Memory B cell (primary cell): ENCODE data around the gene CEACAM16.
A peak's percentile ranks its signal among the peaks of the same experiment; 100 is the strongest.

Experiments used
- ATAC-seq: fragments of 150-1000 bp; cut with Tn5 transposase; 2 replicates; pipeline ENCODE4 v1.10.0; 2021; ENCODE audit warnings: low read depth, mild to moderate bottlenecking, moderate library complexity
- DNase-seq, 2 donors: peaks; one replicate each; pipeline ENCODE4 v3.0.0; 2022; ENCODE audit warnings: low spot score in 2 of 2
- H3K27ac Mint-ChIP-seq: one replicate; pipeline ENCODE4 v1.8.0; 2022; ENCODE audit warnings: mild to moderate bottlenecking, moderate library complexity, mixed read lengths
- H3K27me3 Mint-ChIP-seq: one replicate; pipeline ENCODE4 v1.8.0; 2022; ENCODE audit warnings: mixed read lengths
- H3K36me3 Mint-ChIP-seq: one replicate; pipeline ENCODE4 v1.8.0; 2022; ENCODE audit warnings: mild to moderate bottlenecking, mixed read lengths
- H3K4me1 Mint-ChIP-seq: one replicate; pipeline ENCODE4 v1.8.0; 2022; ENCODE audit warnings: mixed read lengths
- H3K4me3 Mint-ChIP-seq: one replicate; pipeline ENCODE4 v1.8.0; 2022; ENCODE audit warnings: mild to moderate bottlenecking, moderate library complexity, mixed read lengths
- H3K9me3 Mint-ChIP-seq: one replicate; pipeline ENCODE4 v1.8.0; 2022; ENCODE audit warnings: mixed read lengths

CEACAM16 gene

GRCh38 chr19:44734357-44734756, 35.4 kb downstream of the CEACAM16 start:
- Mint-ChIP-seq H3K27ac (no peak overlapping the region), H3K36me3 (no peaks in the 10 kb centered on the region), H3K9me3 (no peaks in the 10 kb centered on the region), H3K4me3 (no peak overlapping the region), H3K27me3 (peaks cover 17% of the 10 kb centered on the region), H3K4me1 (peaks cover 11% of the 10 kb centered on the region)
- ATAC-seq: no peak
- no peak for DNase-seq

DNA sequence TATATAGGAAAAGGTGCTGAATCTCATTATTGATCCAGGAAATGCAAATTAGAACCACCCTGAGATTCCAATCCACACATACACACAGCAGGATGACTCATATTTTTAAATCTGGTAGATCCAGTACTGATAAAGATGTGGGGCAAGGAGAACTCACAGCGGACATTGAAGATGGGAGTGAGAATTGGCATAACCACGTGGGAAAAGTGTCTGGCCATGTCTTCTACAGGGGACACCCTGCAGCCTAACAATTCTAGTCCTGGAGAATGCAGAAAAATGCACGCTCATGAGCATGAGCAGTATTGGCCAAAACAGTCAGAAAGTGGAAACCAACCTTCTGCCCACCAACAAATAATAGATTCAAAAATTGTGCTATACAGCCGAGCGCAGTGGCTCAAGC, 36.1 kb downstream of the CEACAM16 start:
- peaks cover 8% of the 10 kb centered on the region for H3K4me1 Mint-ChIP-seq
- no peaks in the 10 kb centered on the region for H3K36me3 Mint-ChIP-seq
- no peak for DNase-seq
- H3K27me3 Mint-ChIP-seq: peaks cover 16% of the 10 kb centered on the region
- H3K4me3 Mint-ChIP-seq: no peak overlapping the region
- ATAC-seq: no peak
- H3K9me3 Mint-ChIP-seq: no peaks in the 10 kb centered on the region
- H3K27ac Mint-ChIP-seq: no peak overlapping the region

DNA sequence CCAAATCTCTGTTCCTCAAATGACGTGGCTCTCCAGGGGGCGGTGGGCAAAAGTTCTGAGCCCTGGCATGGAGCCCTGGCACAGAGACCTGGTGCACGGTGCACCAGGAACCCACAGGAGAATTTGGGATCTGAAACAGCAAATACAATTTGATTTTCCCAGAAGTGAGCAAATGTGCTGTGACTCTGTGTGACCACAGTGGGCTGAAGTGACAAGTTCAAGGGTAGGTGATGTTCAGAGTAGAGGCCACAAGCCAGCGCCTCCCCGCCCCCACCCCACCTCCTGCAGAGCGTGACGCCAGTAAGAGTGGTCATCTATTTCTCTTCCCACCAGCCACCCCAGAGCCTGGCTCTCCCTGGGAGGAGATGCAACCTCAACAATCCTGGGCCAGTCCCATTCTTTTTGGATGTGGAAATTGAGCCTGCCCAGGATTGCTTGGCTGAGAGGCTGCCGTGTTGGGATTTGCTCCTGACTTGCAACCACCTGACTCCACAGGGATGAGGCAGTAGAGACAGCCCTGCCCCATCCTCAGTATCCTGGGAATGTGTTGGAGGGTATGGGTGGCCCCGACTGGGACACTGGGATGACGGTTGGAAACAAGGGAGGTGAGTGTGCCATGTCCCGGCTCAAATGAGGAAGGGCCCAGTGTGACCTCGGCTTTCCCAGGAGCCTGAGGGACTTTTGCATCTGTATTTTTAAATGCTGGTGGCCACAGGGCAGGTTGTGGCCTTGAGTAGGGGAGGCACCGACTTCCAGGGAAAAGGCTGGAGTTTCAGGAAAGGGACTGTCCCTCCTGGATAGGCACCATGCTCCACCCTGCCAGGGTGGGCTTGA, 38.5 kb downstream of the CEACAM16 start:
- ATAC-seq: no peak
- Mint-ChIP-seq H3K4me1 (peaks cover 8% of the 10 kb centered on the region), H3K36me3 (no peaks in the 10 kb centered on the region), H3K27ac (no peak overlapping the region), H3K9me3 (no peaks in the 10 kb centered on the region), H3K27me3 (peaks cover 11% of the 10 kb centered on the region), H3K4me3 (no peak overlapping the region)
- DNase-seq: no peak

GRCh38 chr19:44738136-44738535, 39.2 kb downstream of the CEACAM16 start:
- Mint-ChIP-seq H3K4me3 (no peak overlapping the region), H3K9me3 (no peaks in the 10 kb centered on the region), H3K27me3 (peaks cover 11% of the 10 kb centered on the region), H3K27ac (no peak overlapping the region), H3K4me1 (peaks cover 8% of the 10 kb centered on the region), H3K36me3 (no peaks in the 10 kb centered on the region)
- no peak for ATAC-seq
- no peak for DNase-seq

DNA sequence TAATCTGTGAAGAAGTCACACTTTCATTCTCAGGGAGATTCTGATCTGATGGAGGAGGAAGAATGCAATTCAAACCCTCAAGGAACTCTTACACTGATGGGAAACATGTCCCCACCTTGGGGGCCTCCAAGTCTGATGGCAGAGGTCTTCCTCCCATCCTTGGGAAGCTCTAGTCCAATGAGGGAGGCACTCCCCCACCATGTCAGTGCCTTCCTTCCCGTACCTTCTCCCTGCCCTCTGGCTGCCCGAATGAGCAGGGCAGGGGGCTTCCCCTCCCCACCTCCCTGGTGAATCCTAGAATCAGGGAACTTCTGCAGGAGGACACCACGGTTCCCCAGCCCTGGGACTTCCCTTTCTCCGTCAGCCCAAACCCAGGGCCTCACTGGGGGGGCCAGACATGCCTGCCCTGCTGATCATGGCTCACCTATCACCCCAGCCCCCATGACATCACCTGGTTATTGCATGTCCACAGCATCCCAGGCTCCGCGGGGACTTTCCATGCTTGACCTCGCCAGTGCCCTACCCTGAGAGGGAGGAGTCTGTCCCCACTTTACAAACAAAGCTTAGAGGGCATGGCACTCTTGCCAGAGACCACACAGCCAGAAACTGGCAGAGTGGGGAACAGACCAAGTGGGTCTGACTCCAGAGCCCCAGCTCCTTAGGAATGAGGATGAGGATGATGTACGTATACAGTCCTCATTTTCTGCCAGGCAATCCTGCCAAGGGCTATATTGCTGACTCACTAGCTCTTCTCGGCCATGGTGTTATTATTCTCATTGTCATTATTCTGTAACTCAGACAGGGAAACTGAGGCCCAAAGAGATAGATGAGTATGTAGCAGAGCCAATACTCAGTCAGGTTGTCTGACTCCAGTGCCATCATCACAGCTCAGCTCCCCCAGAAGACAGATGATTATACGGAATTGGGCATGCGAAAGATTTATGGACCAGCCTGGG, 39.9 kb downstream of the CEACAM16 start:
- peaks cover 8% of the 10 kb centered on the region for H3K4me1 Mint-ChIP-seq

GRCh38 chr19:44740351-44740824, 41.4 kb downstream of the CEACAM16 start:
- H3K4me1 Mint-ChIP-seq: peaks cover 7% of the 10 kb centered on the region
- no peak overlapping the region for H3K4me3 Mint-ChIP-seq
- peak; percentile 39 for ATAC-seq
- H3K36me3 Mint-ChIP-seq: no peaks in the 10 kb centered on the region
- no peak overlapping the region for H3K27ac Mint-ChIP-seq
- DNase-seq: no peak
- H3K27me3 Mint-ChIP-seq: peaks cover 2% of the 10 kb centered on the region
- no peaks in the 10 kb centered on the region for H3K9me3 Mint-ChIP-seq

More for the DNA sequence above, 39.9 kb downstream of the CEACAM16 start:
- no peak for ATAC-seq
- H3K4me3 Mint-ChIP-seq: no peak overlapping the region
- DNase-seq: no peak
- peak overlapping the region; percentile 31 for H3K27ac Mint-ChIP-seq
- H3K9me3 Mint-ChIP-seq: no peaks in the 10 kb centered on the region
- H3K27me3 Mint-ChIP-seq: peaks cover 8% of the 10 kb centered on the region
- no peaks in the 10 kb centered on the region for H3K36me3 Mint-ChIP-seq

- H3K4me1 Mint-ChIP-seq: peaks cover 14% of the 10 kb centered on the region
- ATAC-seq (peak; percentile 23), DNase-seq (no peak)
- H3K27me3 Mint-ChIP-seq: peaks cover 2% of the 10 kb centered on the region
- no peaks in the 10 kb centered on the region for H3K9me3 Mint-ChIP-seq
- no peaks in the 10 kb centered on the region for H3K36me3 Mint-ChIP-seq
- no peak overlapping the region for H3K27ac Mint-ChIP-seq
- H3K4me3 Mint-ChIP-seq: no peak overlapping the region
Observed at GRCh38 chr19:44741258-44741731, 42.3 kb downstream of the CEACAM16 start.

GRCh38 chr19:44741841-44742329, 42.9 kb downstream of the CEACAM16 start:
- peaks cover 18% of the 10 kb centered on the region for H3K4me1 Mint-ChIP-seq
- peaks cover 2% of the 10 kb centered on the region for H3K27me3 Mint-ChIP-seq
- DNase-seq (no peak), ATAC-seq (peak; percentile 44)
- no peak overlapping the region for H3K27ac Mint-ChIP-seq
- H3K4me3 Mint-ChIP-seq: no peak overlapping the region
- no peaks in the 10 kb centered on the region for H3K36me3 Mint-ChIP-seq
- H3K9me3 Mint-ChIP-seq: no peaks in the 10 kb centered on the region

DNA sequence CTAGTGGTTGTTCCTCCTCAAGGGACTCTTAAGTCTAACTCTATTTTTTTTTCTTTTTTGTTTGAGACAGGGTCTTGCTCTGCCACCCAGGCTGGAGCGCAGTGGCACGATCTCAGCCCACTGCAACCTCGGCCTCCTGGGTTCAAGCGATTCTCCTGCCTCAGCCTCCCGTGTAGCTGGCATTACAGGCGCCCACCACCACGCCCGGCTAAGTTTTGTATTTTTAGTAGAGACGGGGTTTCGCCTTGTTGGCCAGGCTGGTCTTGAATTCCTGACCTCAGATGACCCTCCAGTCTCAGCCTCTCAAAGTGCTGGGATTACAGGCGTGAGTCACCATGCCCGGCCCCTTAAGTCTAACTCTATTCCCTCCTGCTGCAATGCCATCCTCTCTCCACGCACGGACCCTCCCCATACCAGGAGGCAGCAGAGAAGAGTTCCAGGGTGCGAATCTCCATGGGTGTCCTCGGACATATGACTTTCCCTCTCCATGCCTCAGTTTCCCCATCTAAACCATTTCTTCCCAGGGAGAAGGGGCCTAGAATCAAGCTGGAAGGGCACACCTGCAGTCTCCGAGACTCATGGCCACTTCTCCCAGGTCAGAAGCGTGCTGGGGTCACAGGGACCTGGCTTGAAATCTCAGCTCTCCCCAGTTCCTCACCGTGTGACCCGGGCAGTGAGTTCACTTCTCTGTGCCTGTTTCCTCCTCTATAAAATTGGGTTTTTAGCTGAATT, 43.5 kb downstream of the CEACAM16 start:
- no peaks in the 10 kb centered on the region for H3K36me3 Mint-ChIP-seq
- H3K9me3 Mint-ChIP-seq: no peaks in the 10 kb centered on the region
- peaks cover 19% of the 10 kb centered on the region for H3K4me1 Mint-ChIP-seq
- ATAC-seq (no peak), DNase-seq (no peak)
- H3K4me3 Mint-ChIP-seq: no peak overlapping the region
- H3K27me3 Mint-ChIP-seq: peaks cover 1% of the 10 kb centered on the region
- H3K27ac Mint-ChIP-seq: no peak overlapping the region

DNA sequence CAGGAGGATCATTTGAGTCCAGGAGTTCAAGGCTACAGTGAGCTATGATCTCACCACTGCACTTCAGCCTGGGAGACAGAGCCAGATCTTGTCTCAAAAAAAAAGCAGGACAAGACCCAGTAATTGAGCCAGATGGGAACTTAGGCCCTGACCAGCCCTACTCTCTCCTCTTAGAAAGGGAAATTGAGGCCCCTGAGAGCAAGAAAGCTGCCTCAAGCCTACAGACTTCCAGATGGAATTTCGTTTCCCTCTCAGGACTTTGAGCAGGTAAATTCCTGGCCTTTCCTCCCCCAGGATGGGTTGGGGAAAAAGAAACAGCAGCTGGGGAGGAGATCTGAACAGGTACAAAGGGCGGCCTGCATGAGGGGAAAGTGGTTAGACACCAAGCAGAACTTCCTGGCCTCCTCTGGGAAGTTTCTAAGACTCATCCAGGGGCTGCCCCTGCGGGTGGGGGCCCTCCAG, 46.0 kb downstream of the CEACAM16 start:
- Mint-ChIP-seq H3K4me1 (peaks cover 33% of the 10 kb centered on the region), H3K27ac (no peak overlapping the region), H3K27me3 (no peaks in the 10 kb centered on the region), H3K4me3 (no peak overlapping the region), H3K9me3 (no peaks in the 10 kb centered on the region), H3K36me3 (no peaks in the 10 kb centered on the region)
- no peak for ATAC-seq
- DNase-seq: no peak

- H3K9me3 Mint-ChIP-seq: no peaks in the 10 kb centered on the region
Observed at GRCh38 chr19:44745341-44745831, 46.4 kb downstream of the CEACAM16 start.

GRCh38 chr19:44745887-44746600, 47.1 kb downstream of the CEACAM16 start:
- H3K9me3 Mint-ChIP-seq: no peaks in the 10 kb centered on the region
- no peak for DNase-seq
- no peak for ATAC-seq
- H3K36me3 Mint-ChIP-seq: no peaks in the 10 kb centered on the region
- H3K27ac Mint-ChIP-seq: peak overlapping the region; percentile 93
- no peaks in the 10 kb centered on the region for H3K27me3 Mint-ChIP-seq
- H3K4me3 Mint-ChIP-seq: peak overlapping the region; percentile 61
- H3K4me1 Mint-ChIP-seq: peaks cover 43% of the 10 kb centered on the region

More at GRCh38 chr19:44745341-44745831, 46.4 kb downstream of the CEACAM16 start:
- Mint-ChIP-seq H3K27ac (peak overlapping the region; percentile 93), H3K36me3 (no peaks in the 10 kb centered on the region), H3K4me1 (peaks cover 37% of the 10 kb centered on the region), H3K4me3 (peak overlapping the region; percentile 61), H3K27me3 (no peaks in the 10 kb centered on the region)
- DNase-seq: no peak
- no peak for ATAC-seq

GRCh38 chr19:44746616-44746945, 47.6 kb downstream of the CEACAM16 start:
- no peaks in the 10 kb centered on the region for H3K9me3 Mint-ChIP-seq
- H3K36me3 Mint-ChIP-seq: no peaks in the 10 kb centered on the region
- H3K27ac Mint-ChIP-seq: peak overlapping the region; percentile 93
- H3K4me3 Mint-ChIP-seq: peak overlapping the region; percentile 89
- peaks cover 48% of the 10 kb centered on the region for H3K4me1 Mint-ChIP-seq
- DNase-seq (no peak), ATAC-seq (no peak)
- no peaks in the 10 kb centered on the region for H3K27me3 Mint-ChIP-seq
